Heart right ventricle (tissue), 16 donors: ENCODE results near the gene PLA2G15. TPM values are rescaled to one million over a fixed set of nuclear protein-coding genes. Genes with fewer than 3 reads are reported as not detected.

Experiments used
- ATAC-seq, 8 donors: fragments of 200-7000 bp; cut with Tn5 transposase; one replicate each; pipeline ENCODE4 v1.9.1; 2020; ENCODE audit warnings: mild to moderate bottlenecking in 8 of 8, moderate library complexity in 8 of 8, moderate number of reproducible peaks in 1 of 8
- DNase-seq, 2 donors: peaks; one replicate each; pipeline ENCODE4 v3.0.0-alpha.2; 2020
- H3K27ac ChIP-seq, 10 donors: fragments of 200-600 bp; sonication (generic) in 2 of 10; one replicate each; pipeline versions ENCODE4 v1.5.0 to v1.8.0; 2020 to 2022; ENCODE audit warnings: mild to moderate bottlenecking in 3 of 10
- H3K27me3 ChIP-seq, 7 donors: fragments of 200-600 bp; one replicate each; pipeline ENCODE4 v1.8.0; 2021 to 2022; ENCODE audit warnings: mild to moderate bottlenecking in 2 of 7
- H3K36me3 ChIP-seq, 9 donors: fragments of 200-600 bp; sonication (generic) in 1 of 9; one replicate each; pipeline versions ENCODE4 v1.5.0 to v1.8.0; 2020 to 2022; ENCODE audit warnings: mild to moderate bottlenecking in 2 of 9
- H3K4me1 ChIP-seq, 9 donors: fragments of 200-600 bp; sonication (generic) in 1 of 9; one replicate each; pipeline versions ENCODE4 v1.5.0 to v1.8.0; 2020 to 2022; ENCODE audit warnings: mild to moderate bottlenecking in 4 of 9
- H3K4me3 ChIP-seq, 10 donors: fragments of 200-600 bp; sonication (generic) in 2 of 10; one replicate each; pipeline versions ENCODE4 v1.5.0 to v1.8.0; 2020 to 2022; ENCODE audit warnings: mild to moderate bottlenecking in 7 of 10, moderate library complexity in 2 of 10
- H3K9me3 ChIP-seq, 11 donors: fragments of 200-600 bp in 10 of 11; sonication (generic) in 2 of 11; one replicate each; pipeline versions ENCODE4 v1.5.0 to v1.8.0; 2013 to 2022; ENCODE audit warnings: mild to moderate bottlenecking in 2 of 11, control low read depth in 1 of 11, moderate library complexity in 1 of 11
- CTCF ChIP-seq, 9 donors: fragments of 200-600 bp; sonication (generic) in 2 of 9; IDR thresholded peaks; one replicate each; pipeline versions ENCODE4 v1.5.0 to v1.8.0; 2021 to 2022; ENCODE audit warnings: antibody characterized with exemption in 9 of 9, mild to moderate bottlenecking in 5 of 9, moderate library complexity in 1 of 9
- WGBS, 2 donors: extraction: QIAGEN DNeasy Blood & Tissue Kit; methylation state at CpG; one replicate each; pipeline ENCODE4 v1.1.7; 2013; ENCODE audit warnings: inconsistent platforms in 1 of 2; 5-methylcytosine and 5-hydroxymethylcytosine counted together
- intact Hi-C, 10 donors: fragments of 100-400 bp; cut with DNase I; formaldehyde crosslinking; loops; one replicate each; pipeline versions ENCODE4 v1.11.1 to v1.14.2; 2022
- polyA plus RNA-seq, 2 donors: library from polyadenylated mRNA; stranded (reverse); fragments of 200-250 nt; gene quantifications; one replicate each; pipeline ENCODE4 v1.2.3, GENCODE V29; 2013
- total RNA-seq, 10 donors: library from RNA; stranded (reverse); fragmentation: NEBNext Ultra II Directional in 3 of 10; extraction: Animal tissue kit (Norgen Biotek cat#: 25700) in 3 of 10; gene quantifications; one replicate each; pipeline versions ENCODE4 v1.2.1 to v1.2.4, GENCODE V29; 2021 to 2023
- donor health status: Arrhythmogenic right ventricular cardiomyopathy.
- donor health status: ischemic (EF 13 %, LVEDD 7.1; RV severe dilation, severe dysfunction).
- donor health status: healthy with polysubstance abuse.
- donor health status: DM: no; HTN: yes; CAD: no.
- donor health status: DM: no; HTN: no; CAD: no.
- donor health status: ischemic (EF 25% LVEDD 6.9; RV normal size, moderate dysfunction).
- donor health status: ischemic (EF 25% LVEDD 5.7; RV mildly dilated, moderate dysfunction).
- donor health status: healthy.
- donor health status: DM: yes; HTN: yes; CAD: no.
- donor health status: Ischemic cardiomyopathy.
- donor health status: ischemic (EF 35%, LVEDD 5.7; RV mildly dilated, moderate dysfunction).
- donor health status: nonischemic (EF 11% LVEDD 7.7; RV severe dilation, severe dysfunction).
- donor health status: DM: yes; HTN: yes; CAD: no.
- donor health status: PGD.
- donor health status: ischemic (EF 29% LVEDD 5.4; RV normal size, mild dysfunction).
- donor health status: nonischemic (EF 23%, LVEDD 6.1; RV moderate dilation, normal function).

Gene PLA2G15
- total and polyA plus RNA-seq, 12 donors: 31.0 to 62.1 (median 38.8) TPM

GRCh38 chr16:68264128-68265077, 19.2 kb downstream of the PLA2G15 start, which contains the start of gene SLC7A6:
TSS of gene SLC7A6 (plus strand) at chr16:68264526. CDS start at chr16:68274727, 10,201 bp downstream.
- intact Hi-C loops: loop anchor here in 8 of 10 donors (2.0 to 5.0 kb wide), 5 partner anchors 20 to 63 kb away; partner anchors contain the start of genes PRMT7 (in 7 of the 8) and SLC7A6OS (in 7 of the 8)
- peak; percentile 63 to 87 (median 74) for ATAC-seq
- WGBS, 2 donors: 0% methylated on average over 109 to 123 of the region's 123 CpGs
- peak; percentile 75 to 80 for DNase-seq
- H3K9me3 ChIP-seq: no peaks in the 10 kb centered on the region
- peak within 1 kb of the TSS; percentile 67 to 98 (median 92) for H3K4me3 ChIP-seq
- TF ChIP-seq CTCF (IDR thresholded peaks at IDR 0.05): peak; percentile 57 to 93 (median 83)
- H3K27ac ChIP-seq: peak within 1 kb of the TSS; percentile 96 to 99 (median 98)
- peaks cover 0 to 26% (median 11%) of the 10 kb centered on the region in 9 donors for H3K36me3 ChIP-seq
- peaks cover 4 to 85% (median 46%) of the 10 kb centered on the region in 9 donors for H3K4me1 ChIP-seq
- H3K27me3 ChIP-seq: no peaks in the 10 kb centered on the region

- 4 to 5% methylated on average over 23 of the region's 23 CpGs for WGBS, 2 donors
- peaks cover 0 to 21% (median 5%) of the 10 kb centered on the region in 9 donors for H3K36me3 ChIP-seq
- H3K9me3 ChIP-seq: no peaks in the 10 kb centered on the region
- TF ChIP-seq CTCF (IDR thresholded peaks at IDR 0.05): no peak
- no peaks in the 10 kb centered on the region for H3K27me3 ChIP-seq
- peak overlapping the region; percentile 67 to 98 (median 92) for H3K4me3 ChIP-seq
- H3K27ac ChIP-seq: peak overlapping the region; percentile 96 to 99 (median 98)
- intact Hi-C loops: loop anchor here in 3 of 10 donors (2.0 kb wide), 2 partner anchors 20 to 46 kb away; partner anchors contain the start of genes PRMT7 (in 2 of the 3) and SLC7A6OS (in 2 of the 3)
- H3K4me1 ChIP-seq: peaks cover 4 to 81% (median 46%) of the 10 kb centered on the region in 9 donors
- peak; percentile 39 to 58 for DNase-seq
- ATAC-seq: peak; percentile 41 to 81 (median 74)
These were observed 20.1 kb downstream of the PLA2G15 start for GRCh38 chr16:68265078-68265920.

GRCh38 chr16:68267612-68268405, 22.6 kb downstream of the PLA2G15 start:
- intact Hi-C loops: no loop called here
- H3K4me3 ChIP-seq: no peak overlapping the region
- peaks cover 4 to 82% (median 55%) of the 10 kb centered on the region in 9 donors for H3K4me1 ChIP-seq
- H3K9me3 ChIP-seq: no peaks in the 10 kb centered on the region
- H3K27me3 ChIP-seq: no peaks in the 10 kb centered on the region
- no peak for TF ChIP-seq CTCF (IDR thresholded peaks at IDR 0.05)
- WGBS, 2 donors: 62 to 69% methylated on average over 6 of the region's 6 CpGs
- DNase-seq: no peak
- ATAC-seq: no peak
- peaks cover 0 to 35% (median 0%) of the 10 kb centered on the region in 9 donors for H3K36me3 ChIP-seq
- peak overlapping the region in 8 of 10 donors; percentile 7 to 99 (median 98) for H3K27ac ChIP-seq
